Nephron progenitor cell (in vitro differentiated cells): ENCODE data around the gene PEX5.
A peak's percentile ranks its signal among the peaks of the same experiment; 100 is the strongest.
"Not testable (repeated sequence)": the region's sequence is repeated elsewhere in the genome, so short reads cannot be mapped to it uniquely, and the experiment has no call there.

ENCODE experiments used
- DNase-seq: peaks from one replicate; pipeline ENCODE4 v3.0.0; 2021
- H3K27ac Mint-ChIP-seq: 2 replicates; pipeline ENCODE4 v1.8.0; 2021; ENCODE audit warnings: mild to moderate bottlenecking, moderate library complexity, mixed read lengths
- H3K27me3 Mint-ChIP-seq: 2 replicates; pipeline ENCODE4 v1.8.0; 2021; ENCODE audit warnings: mild to moderate bottlenecking, low read depth, mixed read lengths; ENCODE audit not compliant: poor library complexity
- H3K36me3 Mint-ChIP-seq: 2 replicates; pipeline ENCODE4 v1.8.0; 2021; ENCODE audit warnings: low read depth, mixed read lengths
- H3K4me1 Mint-ChIP-seq: 2 replicates; pipeline ENCODE4 v1.8.0; 2021; ENCODE audit warnings: mixed read lengths
- H3K4me3 Mint-ChIP-seq: 2 replicates; pipeline ENCODE4 v1.8.0; 2021; ENCODE audit warnings: mild to moderate bottlenecking, moderate library complexity, mixed read lengths
- H3K9me3 Mint-ChIP-seq: 2 replicates; pipeline ENCODE4 v1.8.0; 2021; ENCODE audit warnings: mild to moderate bottlenecking, moderate library complexity, mixed read lengths
- CTCF ChIP-seq: fragments of 200-600 bp; sonication (generic); IDR thresholded peaks from 2 replicates; pipeline ENCODE4 v1.5.0; 2021; ENCODE audit warnings: antibody characterized with exemption

PEX5 gene

GRCh38 chr12:7178481-7178880, 11.0 kb upstream of the PEX5 start:
- H3K27me3 Mint-ChIP-seq = peaks cover 9% of the 10 kb centered on the region
- no peak overlapping the region for H3K27ac Mint-ChIP-seq
- no peak for DNase-seq
- no peaks in the 10 kb centered on the region for H3K4me1 Mint-ChIP-seq
- no peak overlapping the region for H3K4me3 Mint-ChIP-seq
- H3K36me3 Mint-ChIP-seq = no peaks in the 10 kb centered on the region
- peaks cover 44% of the 10 kb centered on the region for H3K9me3 Mint-ChIP-seq
- no peak for TF ChIP-seq CTCF

- Mint-ChIP-seq H3K36me3 (no peaks in the 10 kb centered on the region), H3K9me3 (peaks cover 26% of the 10 kb centered on the region), H3K4me1 (peaks cover under 1% of the 10 kb centered on the region), H3K27ac (no peak overlapping the region), H3K27me3 (no peaks in the 10 kb centered on the region), H3K4me3 (no peak overlapping the region)
- no peak for DNase-seq
- no peak for TF ChIP-seq CTCF
Measured at GRCh38 chr12:7180685-7181084, 8.8 kb upstream of the PEX5 start.

GRCh38 chr12:7186058-7186457, 3.4 kb upstream of the PEX5 start:
- peaks cover 31% of the 10 kb centered on the region for H3K4me1 Mint-ChIP-seq
- not testable (repeated sequence) for H3K9me3 Mint-ChIP-seq, H3K27me3 Mint-ChIP-seq, H3K4me3 Mint-ChIP-seq, H3K27ac Mint-ChIP-seq, DNase-seq, H3K36me3 Mint-ChIP-seq

GRCh38 chr12:7188562-7189397, 706 bp upstream of the PEX5 start:
- Mint-ChIP-seq H3K27me3 (no peaks in the 10 kb centered on the region), H3K9me3 (no peaks in the 10 kb centered on the region), H3K36me3 (peaks cover 22% of the 10 kb centered on the region), H3K4me3 (peak overlapping the region; percentile 94), H3K4me1 (peaks cover 50% of the 10 kb centered on the region), H3K27ac (peak overlapping the region; percentile 92)
- TF ChIP-seq CTCF = peak; percentile 57
- peak; percentile 81 for DNase-seq

- Mint-ChIP-seq H3K9me3 (no peaks in the 10 kb centered on the region), H3K27ac (no peak overlapping the region), H3K36me3 (peaks cover 38% of the 10 kb centered on the region), H3K4me1 (peaks cover 56% of the 10 kb centered on the region), H3K4me3 (peak overlapping the region; percentile 88), H3K27me3 (no peaks in the 10 kb centered on the region)
- no peak for TF ChIP-seq CTCF
- peak; percentile 50 for DNase-seq
Measured at GRCh38 chr12:7190268-7191055, 976 bp downstream of the PEX5 start.

GRCh38 chr12:7193674-7194073, 4.2 kb downstream of the PEX5 start:
- H3K9me3 Mint-ChIP-seq = peaks cover 10% of the 10 kb centered on the region
- DNase-seq = no peak
- H3K36me3 Mint-ChIP-seq = peaks cover 56% of the 10 kb centered on the region
- no peak overlapping the region for H3K4me3 Mint-ChIP-seq
- H3K27ac Mint-ChIP-seq = no peak overlapping the region
- peaks cover 38% of the 10 kb centered on the region for H3K4me1 Mint-ChIP-seq
- TF ChIP-seq CTCF = no peak
- no peaks in the 10 kb centered on the region for H3K27me3 Mint-ChIP-seq
